Suprapubic skin (tissue), 4 donors: ENCODE measurements around the gene HORMAD2. TPM values are rescaled to one million over a fixed set of nuclear protein-coding genes. Genes with fewer than 3 reads are reported as not detected.

Experiments used
- DNase-seq, 2 donors: peaks; one replicate each; pipeline ENCODE4 v3.0.0-alpha.2; 2019; ENCODE audit warnings: low spot score in 2 of 2
- H3K27ac ChIP-seq: fragments of 200-600 bp; sonication (generic); one replicate; pipeline ENCODE4 v1.5.1; 2019
- H3K27me3 ChIP-seq: fragments of 200-600 bp; sonication (generic); one replicate; pipeline ENCODE4 v1.5.1; 2019
- H3K36me3 ChIP-seq: fragments of 200-600 bp; sonication (generic); one replicate; pipeline ENCODE4 v1.5.1; 2019
- H3K4me1 ChIP-seq: fragments of 200-600 bp; sonication (generic); one replicate; pipeline ENCODE4 v1.5.1; 2019
- H3K4me3 ChIP-seq: fragments of 200-600 bp; sonication (generic); one replicate; pipeline ENCODE4 v1.5.1; 2019; ENCODE audit warnings: mild to moderate bottlenecking
- H3K9me3 ChIP-seq: fragments of 200-600 bp; sonication (generic); one replicate; pipeline ENCODE4 v1.5.1; 2019
- CTCF ChIP-seq, 2 donors: fragments of 200-600 bp in 1 of 2; fragments of 450-650 bp in 1 of 2; sonication (generic) in 1 of 2; IDR thresholded peaks; one replicate each; pipeline ENCODE4 v1.5.1; 2016 to 2019; ENCODE audit warnings: antibody characterized with exemption in 2 of 2, mild to moderate bottlenecking in 1 of 2, moderate library complexity in 1 of 2
- EP300 ChIP-seq: sonication (generic); formaldehyde crosslinking; IDR thresholded peaks from one replicate; pipeline ENCODE4 v1.6.1; 2017; ENCODE audit warnings: antibody characterized with exemption
- POLR2A ChIP-seq, 2 donors: fragments of 450-650 bp; IDR thresholded peaks; one replicate each; pipeline ENCODE4 v1.6.1; 2017; ENCODE audit warnings: antibody characterized with exemption in 2 of 2, mild to moderate bottlenecking in 2 of 2, moderate library complexity in 2 of 2
- POLR2AphosphoS5 ChIP-seq, 3 donors: sonication (generic); formaldehyde crosslinking; IDR thresholded peaks; one replicate each; pipeline ENCODE4 v1.6.1; 2017; ENCODE audit warnings: antibody characterized with exemption in 3 of 3
- WGBS: methylation state at CpG from one replicate; pipeline ENCODE4 v1.1.5; 2018; 5-methylcytosine and 5-hydroxymethylcytosine counted together
- total RNA-seq, 4 donors: library from RNA; depleted of rRNA; stranded (reverse); fragments of >200 nt; gene quantifications; one replicate each; pipeline ENCODE4 v1.1.0, GENCODE V29; 2016

Gene HORMAD2
- total RNA-seq, 4 donors from 2014 or later = not detected

- 71% methylated on average over 1 of the region's 1 CpG for WGBS
- TF ChIP-seq EP300 (no peak), CTCF (IDR thresholded peaks at IDR 0.05) (no peak), POLR2A (IDR thresholded peaks at IDR 0.05) (no peak), POLR2AphosphoS5 (IDR thresholded peaks at IDR 0.05) (no peak)
Observed at GRCh38 chr22:30116362-30117117, 36.3 kb downstream of the HORMAD2 start.

GRCh38 chr22:30117256-30117655, 37.0 kb downstream of the HORMAD2 start:
- H3K36me3 ChIP-seq = no peaks in the 10 kb centered on the region
- no peak overlapping the region for H3K27ac ChIP-seq
- H3K27me3 ChIP-seq = no peaks in the 10 kb centered on the region
- no peaks in the 10 kb centered on the region for H3K4me1 ChIP-seq
- H3K4me3 ChIP-seq = no peak overlapping the region
- DNase-seq = no peak
- TF ChIP-seq CTCF (IDR thresholded peaks at IDR 0.05) (no peak), EP300 (no peak)
- no peaks in the 10 kb centered on the region for H3K9me3 ChIP-seq
- WGBS = 100% methylated on average over 3 of the region's 3 CpGs

More at GRCh38 chr22:30116362-30117117, 36.3 kb downstream of the HORMAD2 start:
- no peak for DNase-seq
- Histone ChIP-seq H3K27me3 (no peaks in the 10 kb centered on the region), H3K9me3 (no peaks in the 10 kb centered on the region), H3K4me3 (no peak overlapping the region), H3K27ac (no peak overlapping the region), H3K4me1 (no peaks in the 10 kb centered on the region), H3K36me3 (no peaks in the 10 kb centered on the region)

- H3K27me3 ChIP-seq = no peaks in the 10 kb centered on the region
- DNase-seq = no peak
- H3K9me3 ChIP-seq = no peaks in the 10 kb centered on the region
- WGBS = 95% methylated on average over 2 of the region's 2 CpGs
- no peaks in the 10 kb centered on the region for H3K4me1 ChIP-seq
- H3K4me3 ChIP-seq = no peak overlapping the region
- H3K36me3 ChIP-seq = no peaks in the 10 kb centered on the region
- TF ChIP-seq POLR2A (IDR thresholded peaks at IDR 0.05) = no peak
- no peak for TF ChIP-seq EP300
- no peak for TF ChIP-seq CTCF (IDR thresholded peaks at IDR 0.05)
- TF ChIP-seq POLR2AphosphoS5 (IDR thresholded peaks at IDR 0.05) = no peak
- no peak overlapping the region for H3K27ac ChIP-seq
Observed at GRCh38 chr22:30118291-30118690, 38.0 kb downstream of the HORMAD2 start.

DNA sequence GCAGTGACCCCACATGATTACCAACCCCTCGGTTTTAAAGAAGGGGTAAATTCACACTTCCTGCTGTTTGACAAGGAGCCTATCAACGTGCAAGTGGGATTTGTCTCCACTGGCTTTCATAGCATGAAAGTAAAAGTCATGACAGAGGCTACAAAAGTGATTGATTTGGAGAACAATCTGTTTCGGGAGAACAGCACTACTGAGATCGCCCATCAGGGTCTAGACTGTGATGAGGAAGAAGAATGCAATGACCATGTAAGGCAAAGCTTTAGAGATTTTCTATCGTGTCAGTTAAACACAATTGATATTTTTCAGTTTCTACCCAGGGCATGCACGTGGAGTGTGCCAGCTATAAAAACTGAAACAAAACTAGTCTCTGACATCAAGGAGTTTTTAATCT, 41.7 kb downstream of the HORMAD2 start:
- Histone ChIP-seq H3K4me3 (no peak overlapping the region), H3K9me3 (no peaks in the 10 kb centered on the region), H3K4me1 (no peaks in the 10 kb centered on the region), H3K36me3 (no peaks in the 10 kb centered on the region), H3K27ac (no peak overlapping the region), H3K27me3 (no peaks in the 10 kb centered on the region)
- no peak for TF ChIP-seq CTCF (IDR thresholded peaks at IDR 0.05)
- no peak for TF ChIP-seq EP300
- TF ChIP-seq POLR2A (IDR thresholded peaks at IDR 0.05) = no peak
- TF ChIP-seq POLR2AphosphoS5 (IDR thresholded peaks at IDR 0.05) = no peak
- DNase-seq = no peak
- 49% methylated on average over 6 of the region's 6 CpGs for WGBS

DNA sequence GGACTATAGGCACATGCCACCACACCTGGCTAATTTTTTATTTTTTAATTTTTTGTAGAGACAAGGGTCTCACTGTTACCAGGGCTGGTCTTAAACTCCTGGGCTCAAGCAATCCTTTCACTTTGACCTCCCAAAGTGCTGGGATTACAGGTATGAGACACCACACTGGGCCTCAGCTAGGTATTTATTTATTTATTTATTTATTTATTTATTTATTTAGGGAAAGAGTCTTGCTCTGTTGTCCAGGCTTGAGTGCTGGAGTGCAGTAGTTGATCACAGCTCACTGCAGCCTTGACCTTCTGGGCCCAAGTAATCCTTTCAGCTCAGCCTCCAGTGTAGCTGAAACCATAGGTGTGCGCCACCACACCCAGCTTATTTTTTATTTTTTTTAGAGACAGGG, 43.2 kb downstream of the HORMAD2 start:
- no peak for TF ChIP-seq CTCF (IDR thresholded peaks at IDR 0.05)
- no peak for TF ChIP-seq EP300
- TF ChIP-seq POLR2AphosphoS5 (IDR thresholded peaks at IDR 0.05) = no peak
- no peak for TF ChIP-seq POLR2A (IDR thresholded peaks at IDR 0.05)
- no peaks in the 10 kb centered on the region for H3K36me3 ChIP-seq
- H3K27me3 ChIP-seq = no peaks in the 10 kb centered on the region
- WGBS = 88% methylated on average over 1 of the region's 1 CpG
- no peak for DNase-seq
- H3K4me3 ChIP-seq = no peak overlapping the region
- H3K9me3 ChIP-seq = no peaks in the 10 kb centered on the region
- H3K27ac ChIP-seq = no peak overlapping the region
- H3K4me1 ChIP-seq = no peaks in the 10 kb centered on the region
